ENCODE measurements around the gene COQ6. TPM values are rescaled to one million over a fixed set of nuclear protein-coding genes. Genes with fewer than 3 reads are reported as not detected.
"Not testable (repeated sequence)": the region's sequence is repeated elsewhere in the genome, so short reads cannot be mapped to it uniquely, and the experiment has no call there.

The COQ6 gene
- total and polyA plus RNA-seq, 2 of the 8 experiments (the other 6 are each of a cell fraction or from before 2014, with no cell fraction given): 9.5 to 15.5 TPM

DNA sequence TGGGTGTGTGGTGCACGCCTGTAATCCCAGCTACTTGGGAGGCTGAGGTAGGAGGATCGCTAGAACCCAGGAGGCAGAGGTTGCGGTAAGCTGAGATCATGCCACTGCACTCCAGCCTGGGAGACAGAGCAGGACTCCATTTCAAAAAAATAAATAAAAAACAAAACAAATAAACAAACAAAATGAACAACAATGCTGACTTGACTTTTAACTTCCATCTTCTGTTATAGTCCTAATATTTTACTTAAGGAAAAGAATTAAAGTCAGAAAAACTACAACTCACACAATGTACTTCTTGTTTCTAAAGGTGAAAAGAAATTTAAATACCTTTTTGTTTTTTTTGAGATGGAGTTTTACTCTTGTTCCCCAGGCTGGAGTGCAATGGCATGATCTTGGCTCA, 55.6 kb downstream of the COQ6 start:
- not testable (repeated sequence) for H4K5ac ChIP-seq (ENCODE audit: insufficient read length, low read depth, low read length)

More for the DNA sequence above, 55.6 kb downstream of the COQ6 start:
- H3K4me1 ChIP-seq (replicated peaks in 1 of 4; ENCODE audit: control insufficient read depth in 3 of 4, insufficient read depth in 4 of 4, low read length in 3 of 4); H2AFZ ChIP-seq (ENCODE audit: low read length); H4K8ac ChIP-seq (ENCODE audit: extremely low read depth, insufficient read depth, low read length); H2BK20ac ChIP-seq (ENCODE audit: low read length); H3K27me3 ChIP-seq (replicated peaks in 1 of 4; ENCODE audit: control insufficient read depth in 3 of 4, extremely low read depth in 1 of 4, insufficient read depth in 3 of 4, low read length in 3 of 4); H3K18ac ChIP-seq (ENCODE audit: extremely low read depth, low read length); H2BK15ac ChIP-seq (ENCODE audit: low read length); H3K79me1 ChIP-seq (ENCODE audit: low read depth, low read length); H3K79me2 ChIP-seq (ENCODE audit: control insufficient read depth in 1 of 2, insufficient read depth in 2 of 2, low read length in 2 of 2); H3K14ac ChIP-seq (ENCODE audit: insufficient read length); H4K20me1 ChIP-seq (replicated peaks in 1 of 2; ENCODE audit: control insufficient read depth in 1 of 2, insufficient read depth in 2 of 2, low read length in 2 of 2); H3K9ac ChIP-seq (replicated peaks in 1 of 4; ENCODE audit: extremely low read depth in 1 of 4, low read depth in 3 of 4, low read length in 3 of 4); H2BK12ac ChIP-seq (ENCODE audit: low read depth, low read length); FAIRE-seq; H4K91ac ChIP-seq (replicated peaks; ENCODE audit: insufficient read length, low read length); DNase-seq (ENCODE audit: low read depth in 1 of 2, low spot score in 2 of 2); H2AK5ac ChIP-seq (ENCODE audit: low read depth, low read length); H3K9me3 ChIP-seq (ENCODE audit: insufficient read depth in 2 of 2, low read depth in 1 of 2, low read length in 1 of 2); H3K27ac ChIP-seq (ENCODE audit: low read depth, low read length); H2BK120ac ChIP-seq (replicated peaks; ENCODE audit: low read depth, low read length); H3K4ac ChIP-seq (replicated peaks; ENCODE audit: insufficient read length, low read depth, low read length); H3K56ac ChIP-seq (replicated peaks; ENCODE audit: insufficient read length, low read depth, low read length); H3K23ac ChIP-seq (ENCODE audit: insufficient read length); H2BK5ac ChIP-seq (ENCODE audit: low read depth, low read length); H3K4me3 ChIP-seq (ENCODE audit: extremely low read depth in 1 of 4, insufficient read depth in 2 of 4, low read depth in 3 of 4, low read length in 4 of 4); H3K36me3 ChIP-seq (ENCODE audit: control insufficient read depth in 2 of 4, insufficient read depth in 4 of 4, low read length in 3 of 4); H3K23me2 ChIP-seq (ENCODE audit: low read depth, low read length); CTCF ChIA-PET (ENCODE audit: partially characterized antibody); H3K4me2 ChIP-seq (ENCODE audit: insufficient read depth in 1 of 2, low read depth in 2 of 2, low read length in 2 of 2): not testable (repeated sequence)
- POLR2A ChIA-PET (ENCODE audit: partially characterized antibody): interaction anchor here (0.6 kb wide), 1 partner anchor 202 kb away, joined by 3 read pairs; no protein-coding TSS in a partner anchor
- 87% methylated on average over 3 of the region's 3 CpGs; no CpG with 5 or more reads in 1 of the 2 experiments for WGBS, 2 experiments (ENCODE audit: extremely low coverage in 1 of 2, insufficient coverage in 1 of 2, insufficient read length in 1 of 2, insufficient replicate concordance in 2 of 2, low coverage in 1 of 2, low lambda C conversion rate in 2 of 2, missing lambda C conversion rate in 1 of 2)
